Tibial artery (tissue), 4 donors: ENCODE measurements around the gene RASSF8.
"Not testable (repeated sequence)": the region's sequence is repeated elsewhere in the genome, so short reads cannot be mapped to it uniquely, and the experiment has no call there.

Experiments used
- DNase-seq, 2 donors: peaks; one replicate each; pipeline ENCODE4 v3.0.0-alpha.2; 2019
- H3K27ac ChIP-seq, 2 donors: fragments of 200-600 bp; sonication (generic) in 1 of 2; 1 replicate in 1 of 2; 2 replicates in 1 of 2; pipeline ENCODE4 v1.5.1; 2018 to 2019; ENCODE audit warnings: mild to moderate bottlenecking in 1 of 2
- H3K27me3 ChIP-seq, 2 donors: fragments of 200-600 bp; sonication (generic) in 1 of 2; one replicate each; pipeline versions ENCODE4 v1.5.1 to v1.6.0; 2016 to 2019
- H3K36me3 ChIP-seq, 3 donors: fragments of 200-600 bp; sonication (generic) in 2 of 3; one replicate each; pipeline ENCODE4 v1.5.1; 2016 to 2019; ENCODE audit warnings: mild to moderate bottlenecking in 2 of 3
- H3K4me1 ChIP-seq, 4 donors: fragments of 200-600 bp; sonication (generic) in 2 of 4; 1 replicate in 3 of 4; 2 replicates in 1 of 4; pipeline ENCODE4 v1.5.1; 2016 to 2019
- H3K4me3 ChIP-seq, 2 donors: fragments of 200-600 bp; sonication (generic) in 1 of 2; 1 replicate in 1 of 2; 2 replicates in 1 of 2; pipeline ENCODE4 v1.5.1; 2018 to 2019; ENCODE audit warnings: mild to moderate bottlenecking in 2 of 2
- H3K9me3 ChIP-seq, 3 donors: fragments of 200-600 bp; sonication (generic) in 1 of 3; one replicate each; pipeline ENCODE4 v1.5.1; 2016 to 2019
- intact Hi-C: fragments of 100-400 bp; cut with DNase I; formaldehyde crosslinking; loops from one replicate; pipeline ENCODE4 v1.15.0; 2023; ENCODE audit warnings: low total_unique reads
- TF ChIP-seq, protein P1 (sequence below), 2 experiments: fragments of 200-600 bp in 1 of 2; fragments of 450-650 bp in 1 of 2; IDR thresholded peaks; one replicate each; pipeline ENCODE4 v1.5.1; 2017 to 2019; ENCODE audit warnings: antibody characterized with exemption in 2 of 2, mild to moderate bottlenecking in 1 of 2, moderate library complexity in 1 of 2

Gene RASSF8

DNA sequence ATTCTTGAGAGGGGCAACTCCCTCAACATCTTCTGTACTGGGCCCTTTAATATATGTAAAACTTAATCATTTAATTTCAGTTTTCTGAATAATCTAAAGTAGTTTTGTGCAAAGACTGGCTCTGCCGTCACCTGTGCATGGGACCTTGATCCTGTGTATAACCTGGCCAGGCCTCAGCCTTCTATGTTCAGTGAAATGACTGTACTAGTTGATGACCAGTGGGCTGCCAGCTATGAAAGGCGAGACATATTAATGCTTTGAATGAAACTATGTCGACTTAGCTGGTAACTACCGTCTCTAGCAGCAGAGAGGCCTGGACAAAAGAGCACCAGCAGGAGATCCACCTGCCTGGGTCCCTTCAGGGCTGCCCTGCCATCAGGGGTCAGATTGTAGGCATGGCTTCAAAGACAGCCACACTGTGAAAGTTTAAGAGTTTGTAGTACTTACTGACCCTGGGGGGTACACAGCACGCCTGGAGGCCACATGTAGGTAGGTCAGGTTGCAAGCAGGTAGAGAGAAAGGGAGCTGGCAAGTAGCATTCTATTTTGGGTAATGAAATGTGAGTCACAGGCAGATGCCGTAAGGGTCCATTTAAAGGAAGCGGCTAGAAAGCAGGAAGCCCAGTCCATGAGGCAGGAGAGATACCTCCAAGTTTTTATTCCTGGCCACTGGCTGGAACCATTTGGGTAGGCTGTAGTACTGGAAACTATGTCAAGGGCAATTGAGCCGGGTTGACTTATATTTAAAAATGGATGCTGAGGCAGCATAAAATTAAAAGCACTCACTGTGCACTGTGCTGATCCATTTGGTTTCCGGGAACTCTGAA is 89.1 kb downstream of the RASSF8 start:
- no peak for DNase-seq
- intact Hi-C loops, result no loop called here
- Histone ChIP-seq H3K36me3 (no peaks in the 10 kb centered on the region), H3K27me3 (no peaks in the 10 kb centered on the region), H3K4me3 (no peak overlapping the region), H3K9me3 (no peaks in the 10 kb centered on the region), H3K27ac (no peak overlapping the region), H3K4me1 (peaks cover 0 to 41% (median 17%) of the 10 kb centered on the region in 4 donors)
- TF ChIP-seq, protein P1, sequence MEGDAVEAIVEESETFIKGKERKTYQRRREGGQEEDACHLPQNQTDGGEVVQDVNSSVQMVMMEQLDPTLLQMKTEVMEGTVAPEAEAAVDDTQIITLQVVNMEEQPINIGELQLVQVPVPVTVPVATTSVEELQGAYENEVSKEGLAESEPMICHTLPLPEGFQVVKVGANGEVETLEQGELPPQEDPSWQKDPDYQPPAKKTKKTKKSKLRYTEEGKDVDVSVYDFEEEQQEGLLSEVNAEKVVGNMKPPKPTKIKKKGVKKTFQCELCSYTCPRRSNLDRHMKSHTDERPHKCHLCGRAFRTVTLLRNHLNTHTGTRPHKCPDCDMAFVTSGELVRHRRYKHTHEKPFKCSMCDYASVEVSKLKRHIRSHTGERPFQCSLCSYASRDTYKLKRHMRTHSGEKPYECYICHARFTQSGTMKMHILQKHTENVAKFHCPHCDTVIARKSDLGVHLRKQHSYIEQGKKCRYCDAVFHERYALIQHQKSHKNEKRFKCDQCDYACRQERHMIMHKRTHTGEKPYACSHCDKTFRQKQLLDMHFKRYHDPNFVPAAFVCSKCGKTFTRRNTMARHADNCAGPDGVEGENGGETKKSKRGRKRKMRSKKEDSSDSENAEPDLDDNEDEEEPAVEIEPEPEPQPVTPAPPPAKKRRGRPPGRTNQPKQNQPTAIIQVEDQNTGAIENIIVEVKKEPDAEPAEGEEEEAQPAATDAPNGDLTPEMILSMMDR (IDR thresholded peaks at IDR 0.05), result no peak

DNA sequence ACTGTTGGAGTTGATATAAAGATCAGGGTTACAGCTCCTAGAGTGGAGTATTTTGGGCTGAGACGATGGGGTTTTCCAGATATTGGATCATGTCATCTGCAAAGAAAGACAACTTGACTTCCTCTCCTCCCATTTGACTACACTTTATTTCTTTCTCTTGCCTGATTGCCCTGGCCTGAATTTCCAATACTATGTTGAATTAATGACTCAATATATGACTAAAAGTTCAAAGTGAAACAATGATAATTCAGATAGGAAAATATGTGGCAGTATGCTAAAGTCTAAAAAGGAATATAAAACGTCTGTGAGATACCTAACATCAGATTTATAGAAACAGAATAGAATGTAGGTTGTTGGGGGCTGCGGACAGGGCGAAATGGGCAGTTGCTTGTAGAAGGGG is 94.2 kb downstream of the RASSF8 start:
- TF ChIP-seq, protein P1 (IDR thresholded peaks at IDR 0.05), result no peak
- no peak for DNase-seq
- Histone ChIP-seq H3K27ac (no peak overlapping the region), H3K27me3 (no peaks in the 10 kb centered on the region), H3K36me3 (no peaks in the 10 kb centered on the region), H3K4me3 (no peak overlapping the region), H3K4me1 (peaks cover 0 to 36% (median 8%) of the 10 kb centered on the region in 4 donors), H3K9me3 (no peaks in the 10 kb centered on the region)
- intact Hi-C loops, result no loop called here

DNA sequence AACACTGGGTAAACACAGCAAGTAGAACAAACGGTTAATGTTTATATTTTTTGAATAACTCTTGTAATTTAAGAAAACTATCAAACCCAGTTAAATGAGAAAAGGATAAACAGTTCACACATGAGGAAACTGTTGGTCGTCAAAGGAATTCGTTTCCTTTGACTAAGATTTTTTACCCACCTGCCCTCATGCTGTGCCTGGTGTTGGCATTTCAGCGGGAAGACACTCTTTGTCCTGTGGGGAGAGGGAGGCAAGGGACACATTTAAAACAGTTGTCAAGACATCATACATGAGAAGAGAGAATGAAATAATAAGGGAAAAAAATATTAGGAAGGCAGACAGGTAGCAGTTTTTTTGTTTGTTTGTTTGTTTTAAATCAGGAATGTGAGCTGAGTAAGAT is 95.9 kb downstream of the RASSF8 start:
- no peak overlapping the region for H3K27ac ChIP-seq
- peaks cover 0 to 36% (median 8%) of the 10 kb centered on the region in 4 donors for H3K4me1 ChIP-seq
- TF ChIP-seq, protein P1 (IDR thresholded peaks at IDR 0.05), result no peak
- intact Hi-C loops, result no loop called here
- H3K9me3 ChIP-seq, result no peaks in the 10 kb centered on the region
- H3K27me3 ChIP-seq, result no peaks in the 10 kb centered on the region
- DNase-seq, result no peak
- no peak overlapping the region for H3K4me3 ChIP-seq
- no peaks in the 10 kb centered on the region for H3K36me3 ChIP-seq

DNA sequence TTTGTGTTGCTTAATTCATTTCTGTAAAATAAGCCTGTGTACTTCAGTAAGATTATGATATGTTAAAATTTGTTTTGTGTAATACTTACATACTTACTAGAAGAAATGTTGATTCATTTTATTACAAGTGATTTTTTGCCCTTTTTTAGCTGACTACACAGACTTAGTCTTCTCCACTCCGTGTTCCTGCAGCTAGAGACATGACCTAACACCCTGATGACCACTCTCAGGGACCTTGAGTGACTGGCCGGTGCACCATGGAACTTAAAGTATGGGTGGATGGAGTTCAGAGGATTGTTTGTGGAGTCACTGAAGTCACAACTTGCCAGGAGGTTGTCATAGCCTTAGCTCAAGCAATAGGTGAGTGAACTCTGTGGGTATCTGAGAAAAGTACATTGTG is 96.6 kb downstream of the RASSF8 start:
- Histone ChIP-seq H3K27me3 (no peaks in the 10 kb centered on the region), H3K27ac (no peak overlapping the region), H3K4me1 (peaks cover 0 to 36% (median 8%) of the 10 kb centered on the region in 4 donors), H3K36me3 (no peaks in the 10 kb centered on the region), H3K9me3 (no peaks in the 10 kb centered on the region), H3K4me3 (no peak overlapping the region)
- TF ChIP-seq, protein P1 (IDR thresholded peaks at IDR 0.05), result no peak
- no peak for DNase-seq
- intact Hi-C loops, result no loop called here

DNA sequence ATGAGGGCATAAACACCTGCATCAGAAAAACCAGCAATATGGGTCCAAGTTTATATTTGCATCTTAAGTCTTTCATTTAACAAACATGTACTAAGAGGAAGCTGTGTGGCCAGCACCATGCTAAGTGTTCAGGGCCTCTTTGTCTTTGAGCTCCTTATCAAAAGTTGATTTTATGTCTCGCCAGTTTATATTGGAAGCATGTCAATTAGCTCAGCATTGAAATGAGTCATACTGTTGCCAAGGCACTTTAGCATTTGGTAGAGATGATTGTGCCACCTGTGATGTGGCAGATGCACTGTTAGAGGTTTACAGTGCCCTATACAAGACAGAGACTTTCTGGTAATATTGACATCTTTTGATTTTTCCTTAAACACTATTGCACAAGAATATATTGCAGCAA is 97.9 kb downstream of the RASSF8 start:
- TF ChIP-seq, protein P1 (IDR thresholded peaks at IDR 0.05), result no peak
- Histone ChIP-seq H3K4me3 (no peak overlapping the region), H3K27me3 (no peaks in the 10 kb centered on the region), H3K36me3 (no peaks in the 10 kb centered on the region), H3K27ac (no peak overlapping the region), H3K4me1 (peaks cover 0 to 36% (median 8%) of the 10 kb centered on the region in 4 donors), H3K9me3 (no peaks in the 10 kb centered on the region)
- intact Hi-C loops, result no loop called here
- no peak for DNase-seq

DNA sequence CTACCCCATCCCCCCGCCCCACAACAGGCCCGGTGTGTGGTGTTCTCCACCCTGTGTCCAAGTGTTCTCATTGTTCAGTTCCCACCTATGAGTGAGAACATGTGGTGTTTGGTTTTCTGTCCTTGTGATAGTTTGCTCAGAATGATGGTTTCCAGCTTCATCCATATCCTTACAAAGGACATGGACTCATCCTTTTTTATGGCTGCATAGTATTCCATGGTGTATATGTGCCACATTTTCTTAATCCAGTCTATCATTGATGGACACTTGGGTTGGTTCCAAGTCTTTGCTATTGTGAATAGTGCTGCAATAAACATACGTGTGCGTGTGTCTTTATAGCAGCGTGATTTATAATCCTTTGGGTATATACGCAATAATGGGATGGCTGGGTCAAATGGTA is 98.8 kb downstream of the RASSF8 start:
- H3K9me3 ChIP-seq, intact Hi-C loops, H3K27ac ChIP-seq, H3K4me3 ChIP-seq, H3K27me3 ChIP-seq, DNase-seq, H3K36me3 ChIP-seq: not testable (repeated sequence)
- peaks cover 0 to 32% (median 8%) of the 10 kb centered on the region in 4 donors for H3K4me1 ChIP-seq
